Mesendoderm (in vitro differentiated cells): Measurements from ENCODE around the gene CAMTA1.

Experiments used
- DNase-seq: peaks from one replicate; pipeline ENCODE4 v3.0.0; 2013
- H2AK5ac ChIP-seq: 2 replicates; pipeline ENCODE4 v1.6.1; 2013; ENCODE audit warnings: low read length, inconsistent platforms
- H2BK120ac ChIP-seq: 2 replicates; pipeline ENCODE4 v1.6.1; 2013; ENCODE audit warnings: low read depth, mild to moderate bottlenecking, low read length, moderate library complexity, mixed read lengths
- H2BK15ac ChIP-seq: replicated peaks from 2 replicates; pipeline ENCODE4 v1.6.1; 2013; ENCODE audit warnings: low read depth, mild to moderate bottlenecking, moderate library complexity
- H2BK5ac ChIP-seq: 2 replicates; pipeline ENCODE4 v1.6.1; 2013; ENCODE audit warnings: low read length, inconsistent platforms
- H3K18ac ChIP-seq: 2 replicates; pipeline ENCODE4 v1.6.1; 2013; ENCODE audit warnings: mild to moderate bottlenecking, low read length, mixed read lengths
- H3K23ac ChIP-seq: one replicate; pipeline ENCODE4 v1.6.1; 2013; ENCODE audit warnings: low read length
- H3K27ac ChIP-seq: 2 replicates; pipeline ENCODE4 v1.5.1; 2013; ENCODE audit warnings: low read depth, mild to moderate bottlenecking, inconsistent platforms, low read length, moderate library complexity
- H3K27me3 ChIP-seq: 2 replicates; pipeline ENCODE4 v1.6.1; 2013; ENCODE audit warnings: low read length, control low read depth, mild to moderate bottlenecking, inconsistent platforms; ENCODE audit not compliant: insufficient read depth, poor library complexity
- H3K36me3 ChIP-seq: 2 replicates; pipeline ENCODE4 v1.6.1; 2013; ENCODE audit warnings: low read length, inconsistent platforms; ENCODE audit not compliant: control insufficient read depth, insufficient read depth
- H3K4ac ChIP-seq: one replicate; pipeline ENCODE4 v1.6.1; 2013; ENCODE audit warnings: low read depth, mild to moderate bottlenecking, low read length, moderate library complexity
- H3K4me1 ChIP-seq: 2 replicates; pipeline ENCODE4 v1.6.1; 2013; ENCODE audit warnings: low read depth, low read length, inconsistent platforms; ENCODE audit not compliant: control insufficient read depth
- H3K4me2 ChIP-seq: 2 replicates; pipeline ENCODE4 v1.6.1; 2013; ENCODE audit warnings: low read length
- H3K4me3 ChIP-seq: 2 replicates; pipeline ENCODE4 v1.5.1; 2013; ENCODE audit warnings: mild to moderate bottlenecking, low read length
- H3K56ac ChIP-seq: one replicate; pipeline ENCODE4 v1.6.1; 2013; ENCODE audit warnings: low read length
- H3K79me1 ChIP-seq: 2 replicates; pipeline ENCODE4 v1.6.1; 2013; ENCODE audit warnings: low read length, inconsistent platforms
- H3K79me2 ChIP-seq: 2 replicates; pipeline ENCODE4 v1.6.1; 2013; ENCODE audit warnings: mild to moderate bottlenecking, low read length; ENCODE audit not compliant: control insufficient read depth, insufficient read depth
- H3K9ac ChIP-seq: 2 replicates; pipeline ENCODE4 v1.6.1; 2013; ENCODE audit warnings: low read length, inconsistent platforms
- H4K5ac ChIP-seq: one replicate; pipeline ENCODE4 v1.6.1; 2013; ENCODE audit warnings: low read length
- H4K8ac ChIP-seq: one replicate; pipeline ENCODE4 v1.6.1; 2013; ENCODE audit warnings: low read depth, mild to moderate bottlenecking, control low read depth, low read length, moderate library complexity
- WGBS: extraction: QIAGEN DNeasy Blood & Tissue Kit; methylation state at CpG from one replicate; pipeline ENCODE4 v1.1.7; 2013; ENCODE audit warnings: low lambda C conversion rate, missing lambda C conversion rate; ENCODE audit not compliant: insufficient coverage; ENCODE audit errors: extremely low coverage; 5-methylcytosine and 5-hydroxymethylcytosine counted together

CAMTA1 gene

GRCh38 chr1:7493711-7494454, 708.6 kb downstream of the CAMTA1 start:
- H2AK5ac ChIP-seq: no peak overlapping the region
- no peaks in the 10 kb centered on the region for H3K4me1 ChIP-seq
- no peak overlapping the region for H3K4me3 ChIP-seq
- no peak overlapping the region for H2BK120ac ChIP-seq
- H2BK15ac ChIP-seq: no peak overlapping the region
- H4K5ac ChIP-seq: no peak overlapping the region
- no CpG with 5 or more reads among the region's 17 CpGs for WGBS
- no peaks in the 10 kb centered on the region for H3K79me2 ChIP-seq
- no peak overlapping the region for H3K4me2 ChIP-seq
- no peaks in the 10 kb centered on the region for H3K27me3 ChIP-seq
- no peak overlapping the region for H3K9ac ChIP-seq
- H3K23ac ChIP-seq: no peak overlapping the region
- H3K79me1 ChIP-seq: no peaks in the 10 kb centered on the region
- H3K36me3 ChIP-seq: no peaks in the 10 kb centered on the region
- no peak overlapping the region for H4K8ac ChIP-seq
- no peak overlapping the region for H3K4ac ChIP-seq
- H3K56ac ChIP-seq: no peak overlapping the region
- H2BK5ac ChIP-seq: no peak overlapping the region
- no peak overlapping the region for H3K18ac ChIP-seq
- DNase-seq: no peak
- H3K27ac ChIP-seq: no peak overlapping the region

- H4K5ac ChIP-seq: no peak overlapping the region
- H2BK120ac ChIP-seq: no peak overlapping the region
- H3K4me1 ChIP-seq: no peaks in the 10 kb centered on the region
- H3K36me3 ChIP-seq: no peaks in the 10 kb centered on the region
- H3K9ac ChIP-seq: no peak overlapping the region
- H3K79me1 ChIP-seq: no peaks in the 10 kb centered on the region
- no peak overlapping the region for H3K18ac ChIP-seq
- H3K56ac ChIP-seq: no peak overlapping the region
- no peak overlapping the region for H2BK15ac ChIP-seq
- DNase-seq: no peak
- H2AK5ac ChIP-seq: no peak overlapping the region
- no peaks in the 10 kb centered on the region for H3K27me3 ChIP-seq
- H3K23ac ChIP-seq: no peak overlapping the region
- H3K27ac ChIP-seq: no peak overlapping the region
- H3K4me3 ChIP-seq: no peak overlapping the region
- H4K8ac ChIP-seq: no peak overlapping the region
- no CpG with 5 or more reads among the region's 11 CpGs for WGBS
- no peak overlapping the region for H3K4ac ChIP-seq
- no peaks in the 10 kb centered on the region for H3K79me2 ChIP-seq
- no peak overlapping the region for H3K4me2 ChIP-seq
- no peak overlapping the region for H2BK5ac ChIP-seq
Observed at GRCh38 chr1:7495962-7496361, 710.7 kb downstream of the CAMTA1 start.

- H4K5ac ChIP-seq: no peak overlapping the region
- H3K4me1 ChIP-seq: no peaks in the 10 kb centered on the region
- no CpG with 5 or more reads among the region's 12 CpGs for WGBS
- no peak for DNase-seq
- no peak overlapping the region for H4K8ac ChIP-seq
- H3K9ac ChIP-seq: no peak overlapping the region
- no peak overlapping the region for H3K56ac ChIP-seq
- H3K4me2 ChIP-seq: no peak overlapping the region
- no peaks in the 10 kb centered on the region for H3K79me2 ChIP-seq
- H3K4ac ChIP-seq: no peak overlapping the region
- no peak overlapping the region for H3K23ac ChIP-seq
- H2BK15ac ChIP-seq: no peak overlapping the region
- H3K18ac ChIP-seq: no peak overlapping the region
- H3K27ac ChIP-seq: no peak overlapping the region
- no peak overlapping the region for H2BK120ac ChIP-seq
- no peaks in the 10 kb centered on the region for H3K36me3 ChIP-seq
- no peaks in the 10 kb centered on the region for H3K79me1 ChIP-seq
- no peaks in the 10 kb centered on the region for H3K27me3 ChIP-seq
- no peak overlapping the region for H2BK5ac ChIP-seq
- no peak overlapping the region for H2AK5ac ChIP-seq
- no peak overlapping the region for H3K4me3 ChIP-seq
Observed at GRCh38 chr1:7497107-7497637, 711.9 kb downstream of the CAMTA1 start.

- Histone ChIP-seq H2AK5ac (no peak overlapping the region), H3K27ac (no peak overlapping the region), H3K36me3 (no peaks in the 10 kb centered on the region), H3K79me2 (no peaks in the 10 kb centered on the region), H3K4ac (no peak overlapping the region), H3K79me1 (no peaks in the 10 kb centered on the region), H2BK120ac (no peak overlapping the region), H3K4me2 (no peak overlapping the region), H3K9ac (no peak overlapping the region), H3K4me1 (no peaks in the 10 kb centered on the region), H3K4me3 (no peak overlapping the region), H3K27me3 (no peaks in the 10 kb centered on the region), H3K18ac (no peak overlapping the region), H2BK5ac (no peak overlapping the region), H2BK15ac (no peak overlapping the region), H3K56ac (no peak overlapping the region), H4K8ac (no peak overlapping the region), H3K23ac (no peak overlapping the region), H4K5ac (no peak overlapping the region)
- no peak for DNase-seq
- WGBS: no CpG with 5 or more reads among the region's 22 CpGs
Observed at GRCh38 chr1:7500381-7501083, 715.3 kb downstream of the CAMTA1 start.

GRCh38 chr1:7501084-7501491, 715.8 kb downstream of the CAMTA1 start:
- no peak overlapping the region for H2BK15ac ChIP-seq
- no peaks in the 10 kb centered on the region for H3K36me3 ChIP-seq
- H3K27me3 ChIP-seq: no peaks in the 10 kb centered on the region
- H4K5ac ChIP-seq: no peak overlapping the region
- H3K23ac ChIP-seq: no peak overlapping the region
- no peak overlapping the region for H3K18ac ChIP-seq
- H2BK120ac ChIP-seq: no peak overlapping the region
- H3K4me3 ChIP-seq: no peak overlapping the region
- no peak overlapping the region for H3K27ac ChIP-seq
- no peak overlapping the region for H2AK5ac ChIP-seq
- no peak overlapping the region for H3K4me2 ChIP-seq
- H2BK5ac ChIP-seq: no peak overlapping the region
- no CpG with 5 or more reads among the region's 10 CpGs for WGBS
- H3K4ac ChIP-seq: no peak overlapping the region
- H3K4me1 ChIP-seq: no peaks in the 10 kb centered on the region
- no peaks in the 10 kb centered on the region for H3K79me2 ChIP-seq
- H3K79me1 ChIP-seq: no peaks in the 10 kb centered on the region
- no peak overlapping the region for H3K9ac ChIP-seq
- H4K8ac ChIP-seq: no peak overlapping the region
- no peak for DNase-seq
- H3K56ac ChIP-seq: no peak overlapping the region
